Thyroid gland (tissue), 4 donors: Measurements from ENCODE around the gene KCNJ10. TPM values are rescaled to one million over a fixed set of nuclear protein-coding genes. Genes with fewer than 3 reads are reported as not detected.

ENCODE experiments used
- DNase-seq, 2 donors: peaks; one replicate each; pipeline ENCODE4 v3.0.0-alpha.2; 2019
- H3K27ac ChIP-seq, 3 donors: fragments of 200-600 bp; sonication (generic); 1 replicate in 2 of 3; 2 replicates in 1 of 3; pipeline ENCODE4 v1.5.1; 2016 to 2019; ENCODE audit warnings: mild to moderate bottlenecking in 1 of 3, moderate library complexity in 1 of 3
- H3K27me3 ChIP-seq: fragments of 200-600 bp; sonication (generic); one replicate; pipeline ENCODE4 v1.5.1; 2019
- H3K36me3 ChIP-seq, 2 donors: fragments of 200-600 bp; sonication (generic); one replicate each; pipeline ENCODE4 v1.5.1; 2016 to 2019
- H3K4me1 ChIP-seq, 2 donors: fragments of 200-600 bp; sonication (generic); one replicate each; pipeline ENCODE4 v1.5.1; 2017 to 2019
- H3K4me3 ChIP-seq, 3 donors: fragments of 200-600 bp; sonication (generic); replicated peaks in 1 of 3; 1 replicate in 2 of 3; 2 replicates in 1 of 3; pipeline ENCODE4 v1.5.1; 2016; ENCODE audit warnings: mild to moderate bottlenecking in 1 of 3
- H3K9me3 ChIP-seq: fragments of 200-600 bp; sonication (generic); one replicate; pipeline ENCODE4 v1.5.1; 2017
- CTCF ChIP-seq, 6 experiments: fragments of 200-600 bp in 3 of 6; fragments of 450-650 bp in 3 of 6; sonication (generic) in 3 of 6; IDR thresholded peaks; one replicate each; pipeline ENCODE4 v1.5.1; 2016 to 2019; ENCODE audit warnings: antibody characterized with exemption in 6 of 6, mild to moderate bottlenecking in 2 of 6, inconsistent platforms in 1 of 6, moderate library complexity in 1 of 6
- POLR2A ChIP-seq, 2 donors: fragments of 450-650 bp; IDR thresholded peaks; one replicate each; pipeline ENCODE4 v1.6.1; 2017; ENCODE audit warnings: antibody characterized with exemption in 2 of 2, mild to moderate bottlenecking in 2 of 2, moderate library complexity in 1 of 2
- WGBS, 2 donors: methylation state at CpG; one replicate each; pipeline ENCODE4 v1.1.5; 2017; 5-methylcytosine and 5-hydroxymethylcytosine counted together
- intact Hi-C: fragments of 100-400 bp; cut with DNase I; formaldehyde crosslinking; loops from one replicate; pipeline ENCODE4 v1.15.1; 2023
- total RNA-seq, 4 donors: library from RNA; depleted of rRNA; stranded (reverse); fragments of >200 nt; gene quantifications; one replicate each; pipeline ENCODE4 v1.2.3, GENCODE V29; 2016

The KCNJ10 gene
- total RNA-seq, 4 donors from 2014 or later = 0.13 to 0.45 (median 0.33) TPM; not detected in 1

- Histone ChIP-seq H3K36me3 (no peaks in the 10 kb centered on the region), H3K4me3 (no peak overlapping the region), H3K27ac (no peak overlapping the region), H3K9me3 (no peaks in the 10 kb centered on the region), H3K4me1 (no peaks in the 10 kb centered on the region), H3K27me3 (no peaks in the 10 kb centered on the region)
- DNase-seq = no peak
- intact Hi-C loops = no loop called here
- WGBS, 2 donors = 60 to 66% methylated on average over 9 of the region's 9 CpGs
- TF ChIP-seq CTCF (IDR thresholded peaks at IDR 0.05) (no peak), POLR2A (IDR thresholded peaks at IDR 0.05) (no peak)
Observed at GRCh38 chr1:159970932-159971342, 99.0 kb downstream of the KCNJ10 start.

- intact Hi-C loops = no loop called here
- 81 to 85% methylated on average over 3 of the region's 3 CpGs for WGBS, 2 donors
Observed at GRCh38 chr1:159968901-159969300, 101.1 kb downstream of the KCNJ10 start.

GRCh38 chr1:159965263-159965662, 104.7 kb downstream of the KCNJ10 start:
- Histone ChIP-seq H3K36me3 (no peaks in the 10 kb centered on the region), H3K4me1 (no peaks in the 10 kb centered on the region), H3K9me3 (no peaks in the 10 kb centered on the region), H3K27me3 (no peaks in the 10 kb centered on the region), H3K27ac (no peak overlapping the region), H3K4me3 (no peak overlapping the region)
- intact Hi-C loops = no loop called here
- WGBS, 2 donors = 91 to 92% methylated on average over 2 of the region's 2 CpGs
- no peak for DNase-seq
- TF ChIP-seq POLR2A (IDR thresholded peaks at IDR 0.05) (no peak), CTCF (IDR thresholded peaks at IDR 0.05) (no peak)

More at GRCh38 chr1:159968901-159969300, 101.1 kb downstream of the KCNJ10 start:
- Histone ChIP-seq H3K4me1 (no peaks in the 10 kb centered on the region), H3K36me3 (no peaks in the 10 kb centered on the region), H3K4me3 (no peak overlapping the region), H3K9me3 (no peaks in the 10 kb centered on the region), H3K27ac (no peak overlapping the region), H3K27me3 (no peaks in the 10 kb centered on the region)
- no peak for DNase-seq
- TF ChIP-seq POLR2A (IDR thresholded peaks at IDR 0.05) (no peak), CTCF (IDR thresholded peaks at IDR 0.05) (no peak)

- no peaks in the 10 kb centered on the region for H3K36me3 ChIP-seq
- no peaks in the 10 kb centered on the region for H3K27me3 ChIP-seq
- no peak overlapping the region for H3K27ac ChIP-seq
- intact Hi-C loops = no loop called here
- no peak overlapping the region for H3K4me3 ChIP-seq
- TF ChIP-seq CTCF (IDR thresholded peaks at IDR 0.05) (no peak), POLR2A (IDR thresholded peaks at IDR 0.05) (no peak)
- 42 to 58% methylated on average over 3 of the region's 3 CpGs for WGBS, 2 donors
- H3K4me1 ChIP-seq = no peaks in the 10 kb centered on the region
- H3K9me3 ChIP-seq = no peaks in the 10 kb centered on the region
- DNase-seq = no peak
Observed at GRCh38 chr1:159964144-159964543, 105.8 kb downstream of the KCNJ10 start.

- no peak overlapping the region for H3K4me3 ChIP-seq
- WGBS, 2 donors = 89 to 91% methylated on average over 11 of the region's 11 CpGs
- no peak for TF ChIP-seq CTCF (IDR thresholded peaks at IDR 0.05)
- no peak for TF ChIP-seq POLR2A (IDR thresholded peaks at IDR 0.05)
- H3K4me1 ChIP-seq = no peaks in the 10 kb centered on the region
- H3K27me3 ChIP-seq = no peaks in the 10 kb centered on the region
- H3K9me3 ChIP-seq = no peaks in the 10 kb centered on the region
- intact Hi-C loops = no loop called here
- no peak overlapping the region for H3K27ac ChIP-seq
- no peak for DNase-seq
- no peaks in the 10 kb centered on the region for H3K36me3 ChIP-seq
Observed at GRCh38 chr1:159962176-159962575, 107.8 kb downstream of the KCNJ10 start.
